ENCODE results near the gene RIC3.
A peak's percentile ranks its signal among the peaks of the same experiment; 100 is the strongest.

RIC3 gene

GRCh38 chr11:8102296-8102915 lies 66.4 kb downstream of the RIC3 start:
- DNase-seq: no peak

- DNase-seq: no peak
Measured at GRCh38 chr11:8101421-8101820, 67.4 kb downstream of the RIC3 start.

DNA sequence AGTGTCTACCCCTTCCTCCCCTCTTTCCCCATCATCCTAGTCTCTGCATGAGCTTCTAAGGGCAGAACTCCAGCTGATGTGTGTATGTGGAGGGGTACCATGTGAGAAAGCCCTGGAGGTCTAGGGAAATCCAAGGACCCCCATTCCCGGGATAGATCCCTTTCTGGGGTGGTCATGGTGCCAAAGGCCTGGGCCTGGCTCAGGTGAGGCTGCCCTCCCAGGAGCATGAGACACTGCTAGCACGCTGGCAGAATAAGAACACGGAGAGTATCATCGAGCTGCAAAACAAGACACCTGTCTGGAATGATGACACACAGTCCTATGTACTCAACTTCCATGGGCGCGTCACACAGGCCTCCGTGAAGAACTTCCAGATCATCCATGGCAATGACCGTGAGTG lies 68.2 kb downstream of the RIC3 start:
- DNase-seq: no peak

- no peak for DNase-seq
Measured at GRCh38 chr11:8100158-8100557, 68.7 kb downstream of the RIC3 start.

DNA sequence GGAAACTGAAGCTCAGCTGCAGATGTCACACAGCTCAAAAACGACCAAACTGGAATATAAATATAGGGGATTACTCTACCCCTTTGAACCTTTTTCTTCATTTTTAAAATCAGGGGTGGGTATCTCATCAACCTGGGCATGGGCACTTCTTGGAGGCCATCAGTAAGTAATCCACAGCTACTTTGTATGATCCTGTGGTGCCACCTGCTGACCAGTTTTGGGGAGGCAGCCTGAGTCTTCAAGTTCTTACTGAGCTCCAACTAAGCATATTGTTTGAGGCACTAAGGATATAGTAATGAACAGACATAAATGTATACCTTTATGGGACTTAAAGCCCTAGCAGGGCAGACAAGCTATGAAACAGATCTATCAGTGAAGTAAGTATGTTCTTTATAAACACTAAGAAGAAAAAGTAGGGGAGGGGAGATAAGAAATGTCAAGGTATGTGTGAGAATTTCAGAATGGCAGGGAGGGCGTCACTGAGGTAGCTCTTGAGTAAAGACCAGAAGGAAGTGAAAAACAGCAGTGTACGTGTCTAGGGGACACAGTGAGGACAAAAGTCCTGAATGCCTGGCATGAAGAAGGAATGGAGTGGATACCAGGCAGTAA lies 69.4 kb downstream of the RIC3 start:
- peak; percentile 23 for DNase-seq

GRCh38 chr11:8098879-8099278 lies 69.9 kb downstream of the RIC3 start:
- no peak for DNase-seq

GRCh38 chr11:8098361-8098760 lies 70.5 kb downstream of the RIC3 start:
- DNase-seq: no peak

- DNase-seq: no peak
Measured at GRCh38 chr11:8097926-8098325, 70.9 kb downstream of the RIC3 start.

DNA sequence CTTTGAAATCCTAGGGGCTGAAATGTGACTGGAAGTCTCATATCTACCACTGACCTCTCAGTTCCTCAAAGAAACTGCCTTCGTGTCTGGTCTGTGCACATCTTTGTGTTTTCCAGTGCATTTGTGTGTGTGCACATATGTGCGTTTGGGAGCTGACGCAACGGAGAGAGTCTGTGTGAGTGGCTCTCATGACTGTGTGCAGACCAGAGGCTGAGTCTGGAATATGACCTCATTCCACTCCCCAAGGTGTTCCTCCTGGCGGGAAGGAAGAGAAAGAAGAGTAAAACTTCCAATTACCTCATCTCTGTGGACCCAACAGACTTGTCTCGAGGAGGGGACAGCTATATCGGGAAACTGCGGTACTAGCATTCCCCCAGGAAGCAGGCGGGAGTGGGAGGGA lies 71.4 kb downstream of the RIC3 start:
- DNase-seq: no peak

GRCh38 chr11:8097062-8097461 lies 71.8 kb downstream of the RIC3 start:
- DNase-seq: no peak

- DNase-seq: no peak
Measured at GRCh38 chr11:8096575-8096974, 72.2 kb downstream of the RIC3 start.

DNA sequence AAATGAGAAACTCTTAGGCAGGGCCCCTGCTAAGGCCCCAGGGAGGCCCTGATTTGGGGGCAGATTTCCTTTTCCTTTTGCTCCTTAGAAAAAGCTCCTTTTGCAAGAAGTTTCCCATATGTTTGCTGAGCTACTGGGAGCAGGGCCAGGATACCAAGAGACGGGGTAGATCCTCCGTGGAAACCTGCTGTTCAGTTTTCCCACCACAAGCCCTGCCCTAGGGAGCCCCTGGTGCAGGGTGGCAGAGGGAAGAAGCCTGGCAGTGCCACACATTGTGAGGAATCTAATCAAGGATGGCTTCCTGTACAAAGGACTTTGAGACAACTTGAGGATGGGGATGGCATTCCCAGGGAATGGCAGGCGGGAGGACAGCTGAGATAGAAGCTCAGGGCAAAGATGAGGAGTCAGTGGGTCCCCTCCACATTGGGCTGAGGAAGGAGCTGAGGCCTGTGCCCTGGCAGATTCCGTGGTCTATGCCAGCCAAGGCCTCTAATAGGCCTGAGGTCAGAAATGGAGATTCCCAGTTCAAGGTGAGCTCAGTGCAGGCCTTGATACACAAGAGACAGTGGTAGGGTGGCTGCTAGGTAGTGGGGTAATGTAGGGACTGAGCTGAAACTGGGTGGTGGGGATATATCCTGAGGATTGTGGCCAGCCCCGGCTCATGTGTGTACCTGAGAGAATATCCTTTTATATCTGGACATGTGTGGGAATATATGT lies 72.9 kb downstream of the RIC3 start:
- DNase-seq: no peak

GRCh38 chr11:8095371-8095770 lies 73.5 kb downstream of the RIC3 start:
- no peak for DNase-seq

DNA sequence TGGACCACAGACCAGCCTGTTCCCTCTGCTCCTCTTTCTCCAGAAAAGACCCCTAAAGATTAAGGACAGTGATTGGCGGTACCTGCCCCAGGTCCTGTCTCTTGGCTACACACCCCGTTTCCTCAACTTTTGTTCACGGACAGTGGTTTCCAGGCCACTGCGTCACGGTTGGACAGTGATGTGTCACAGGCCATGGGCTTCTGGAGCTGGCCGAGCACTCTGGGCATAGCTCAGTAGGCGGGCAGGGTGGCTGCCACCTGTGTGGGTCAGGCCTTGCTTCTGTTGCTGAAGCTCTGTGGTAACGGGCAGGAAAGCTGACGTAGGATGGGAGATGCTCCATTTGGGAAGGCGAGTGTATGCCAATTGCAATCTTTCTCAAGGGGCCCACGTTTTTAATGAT lies 74.2 kb downstream of the RIC3 start:
- DNase-seq: no peak

- no peak for DNase-seq
Measured at GRCh38 chr11:8093931-8094575, 74.8 kb downstream of the RIC3 start.

- DNase-seq: peak; percentile 11
Measured at GRCh38 chr11:8092587-8093424, 76.0 kb downstream of the RIC3 start.

DNA sequence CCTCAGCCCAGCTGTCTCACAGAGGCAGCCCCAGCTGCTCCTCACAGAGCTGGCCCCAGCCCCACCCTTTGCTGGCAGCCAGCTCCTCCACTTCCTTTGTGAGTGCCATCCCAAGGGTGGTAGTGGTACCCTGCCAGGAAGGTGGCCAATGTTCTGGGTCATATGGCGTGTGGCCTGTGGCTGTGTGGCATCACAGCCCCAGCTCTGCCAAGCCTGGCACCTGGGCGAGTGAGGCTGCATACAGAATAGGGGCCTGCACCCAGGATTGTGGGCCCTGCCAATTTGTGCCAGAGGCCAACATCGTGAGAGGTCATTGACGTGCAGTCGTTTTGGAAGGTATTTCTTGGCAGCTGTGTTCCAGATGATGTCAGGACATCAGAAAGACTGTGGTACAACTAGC lies 77.1 kb downstream of the RIC3 start:
- DNase-seq: no peak

DNA sequence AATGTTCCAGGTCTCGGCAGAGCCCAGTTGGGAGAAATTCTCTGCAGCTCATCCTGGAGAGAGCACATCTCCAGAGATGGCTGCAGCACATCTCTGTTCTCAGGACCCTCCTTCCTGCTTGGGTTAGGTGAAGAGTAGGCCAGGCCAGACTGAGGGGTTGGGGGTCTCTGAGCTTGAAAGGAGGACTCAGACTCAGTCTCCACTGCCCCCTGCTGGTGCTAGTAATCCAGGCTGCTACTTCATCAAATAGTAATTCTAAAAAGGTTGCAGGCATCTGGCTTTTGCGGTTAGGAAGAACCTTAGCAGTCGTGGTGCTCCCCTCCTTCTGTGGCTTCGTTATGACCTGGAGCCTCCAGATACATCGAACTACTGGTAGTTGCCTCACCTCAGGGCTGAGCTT lies 78.1 kb downstream of the RIC3 start:
- DNase-seq: no peak

DNA sequence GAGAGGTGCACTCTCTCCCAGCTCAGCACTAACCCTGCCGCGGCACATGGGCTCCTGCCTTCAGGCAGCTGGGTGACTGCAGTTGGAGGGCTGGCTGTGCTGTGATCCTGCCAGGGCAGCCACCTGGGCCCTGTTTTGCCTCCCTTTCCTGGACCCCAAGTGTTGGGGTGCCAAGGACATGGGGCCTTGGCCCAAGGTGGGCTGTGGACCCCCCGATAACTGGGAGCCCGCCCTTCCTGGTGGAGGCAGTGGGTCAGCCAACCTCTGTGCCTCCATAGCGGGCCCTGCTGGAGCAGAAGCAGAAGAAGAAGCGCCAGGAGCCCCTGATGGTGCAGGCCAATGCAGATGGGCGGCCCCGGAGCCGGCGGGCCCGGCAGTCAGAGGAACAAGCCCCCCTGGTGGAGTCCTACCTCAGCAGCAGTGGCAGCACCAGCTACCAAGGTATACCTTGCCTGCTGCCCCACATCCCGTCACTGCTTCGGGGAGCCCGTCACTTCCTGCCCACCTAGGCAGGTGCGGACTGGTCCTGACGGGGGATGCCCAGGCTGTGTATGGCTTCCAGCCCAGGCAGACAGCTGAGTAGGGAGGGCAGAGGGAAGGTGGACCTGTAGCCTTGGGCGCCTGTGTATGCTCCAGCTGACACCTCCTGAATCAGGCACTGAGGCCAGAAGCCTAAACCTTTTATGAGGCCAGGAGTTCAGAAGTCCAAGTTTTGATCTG lies 78.9 kb downstream of the RIC3 start:
- DNase-seq: no peak

DNA sequence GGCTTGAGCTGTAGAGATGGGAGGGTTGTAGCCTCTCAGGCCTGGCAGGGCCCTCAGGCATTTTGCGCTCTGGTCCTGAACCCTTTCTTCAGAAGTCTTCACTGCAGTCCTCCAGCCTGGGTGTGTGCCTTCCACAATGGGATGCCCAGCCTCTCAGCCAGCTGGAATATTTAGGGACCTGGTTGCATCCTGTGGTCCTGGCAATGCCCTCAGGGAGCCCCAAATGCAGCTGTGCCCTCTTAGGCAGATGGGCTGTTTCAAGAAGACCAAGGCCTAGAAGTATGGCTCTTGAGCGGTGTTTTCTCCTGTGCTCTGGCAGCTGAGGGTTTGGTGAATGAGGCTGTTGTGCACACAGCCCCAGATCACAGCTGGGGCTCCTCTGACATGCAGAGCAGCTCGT lies 81.1 kb downstream of the RIC3 start:
- DNase-seq: no peak

- no peak for DNase-seq
Measured at GRCh38 chr11:8087185-8087584, 81.6 kb downstream of the RIC3 start.

- no peak for DNase-seq
Measured at GRCh38 chr11:8086571-8086970, 82.3 kb downstream of the RIC3 start.
